ENCODE data around the gene COPS2.

DNA sequence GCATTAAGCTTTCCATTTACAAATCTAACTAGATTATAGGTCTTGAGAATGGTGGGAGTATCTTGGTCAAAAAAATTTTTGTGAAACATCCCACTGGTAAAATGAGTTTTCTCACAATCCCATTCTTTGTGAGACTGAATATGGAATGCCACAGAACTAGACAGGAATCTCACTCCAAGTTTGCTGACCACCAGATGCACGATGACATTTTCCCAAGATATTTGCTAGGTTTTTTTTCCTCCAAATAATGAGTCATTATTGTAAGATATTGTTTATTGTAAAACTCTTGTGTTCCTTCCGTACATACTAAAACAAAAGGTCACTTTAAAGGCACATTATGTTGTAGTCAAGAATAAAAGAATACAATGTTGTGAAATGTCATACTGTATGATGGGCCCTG lies 53.9 kb downstream of the COPS2 start:
- TF ChIP-seq, protein P1, sequence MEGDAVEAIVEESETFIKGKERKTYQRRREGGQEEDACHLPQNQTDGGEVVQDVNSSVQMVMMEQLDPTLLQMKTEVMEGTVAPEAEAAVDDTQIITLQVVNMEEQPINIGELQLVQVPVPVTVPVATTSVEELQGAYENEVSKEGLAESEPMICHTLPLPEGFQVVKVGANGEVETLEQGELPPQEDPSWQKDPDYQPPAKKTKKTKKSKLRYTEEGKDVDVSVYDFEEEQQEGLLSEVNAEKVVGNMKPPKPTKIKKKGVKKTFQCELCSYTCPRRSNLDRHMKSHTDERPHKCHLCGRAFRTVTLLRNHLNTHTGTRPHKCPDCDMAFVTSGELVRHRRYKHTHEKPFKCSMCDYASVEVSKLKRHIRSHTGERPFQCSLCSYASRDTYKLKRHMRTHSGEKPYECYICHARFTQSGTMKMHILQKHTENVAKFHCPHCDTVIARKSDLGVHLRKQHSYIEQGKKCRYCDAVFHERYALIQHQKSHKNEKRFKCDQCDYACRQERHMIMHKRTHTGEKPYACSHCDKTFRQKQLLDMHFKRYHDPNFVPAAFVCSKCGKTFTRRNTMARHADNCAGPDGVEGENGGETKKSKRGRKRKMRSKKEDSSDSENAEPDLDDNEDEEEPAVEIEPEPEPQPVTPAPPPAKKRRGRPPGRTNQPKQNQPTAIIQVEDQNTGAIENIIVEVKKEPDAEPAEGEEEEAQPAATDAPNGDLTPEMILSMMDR (IDR thresholded peaks at IDR 0.05), result no peak
- TF ChIP-seq POLR2A (IDR thresholded peaks at IDR 0.05), result no peak

Data from right lobe of liver (tissue), 4 donors.